ENCODE measurements around the gene NEXN.

NEXN gene

GRCh38 chr1:77942400-77943140 is 54.1 kb downstream of the NEXN start:
- DNase-seq (ENCODE audit: low read depth) = no peak
- TF ChIP-seq CTCF (conservative IDR thresholded peaks at IDR 0.05; ENCODE audit: low read depth, low read length) = no peak
- no peak overlapping the region for H3K4me3 ChIP-seq (ENCODE audit: low read depth, low read length)

GRCh38 chr1:77945345-77945744 is 56.9 kb downstream of the NEXN start:
- DNase-seq (ENCODE audit: low read depth) = no peak
- no peak overlapping the region for H3K4me3 ChIP-seq (ENCODE audit: low read depth, low read length)
- no peak for TF ChIP-seq CTCF (conservative IDR thresholded peaks at IDR 0.05; ENCODE audit: low read depth, low read length)

GRCh38 chr1:77948841-77949424 is 60.5 kb downstream of the NEXN start:
- H3K4me3 ChIP-seq (ENCODE audit: low read depth, low read length) = no peak overlapping the region
- TF ChIP-seq CTCF (conservative IDR thresholded peaks at IDR 0.05; ENCODE audit: low read depth, low read length) = peak; percentile 57
- DNase-seq (ENCODE audit: low read depth) = peak; percentile 71

- TF ChIP-seq CTCF (conservative IDR thresholded peaks at IDR 0.05; ENCODE audit: low read depth, low read length) = no peak
- H3K4me3 ChIP-seq (ENCODE audit: low read depth, low read length) = no peak overlapping the region
- DNase-seq (ENCODE audit: low read depth) = no peak
These were observed 62.4 kb downstream of the NEXN start for GRCh38 chr1:77950873-77951272.

- no peak overlapping the region for H3K4me3 ChIP-seq (ENCODE audit: low read depth, low read length)
- TF ChIP-seq CTCF (conservative IDR thresholded peaks at IDR 0.05; ENCODE audit: low read depth, low read length) = no peak
- DNase-seq (ENCODE audit: low read depth) = no peak
These were observed 62.9 kb downstream of the NEXN start for GRCh38 chr1:77951328-77951727.

GRCh38 chr1:77953907-77954306 is 65.5 kb downstream of the NEXN start:
- TF ChIP-seq CTCF (conservative IDR thresholded peaks at IDR 0.05; ENCODE audit: low read depth, low read length) = no peak
- no peak overlapping the region for H3K4me3 ChIP-seq (ENCODE audit: low read depth, low read length)
- DNase-seq (ENCODE audit: low read depth) = no peak

- TF ChIP-seq CTCF (conservative IDR thresholded peaks at IDR 0.05; ENCODE audit: low read depth, low read length) = no peak
- no peak for DNase-seq (ENCODE audit: low read depth)
- H3K4me3 ChIP-seq (ENCODE audit: low read depth, low read length) = no peak overlapping the region
These were observed 66.1 kb downstream of the NEXN start for GRCh38 chr1:77954521-77954920.
